SU-DHL-6 (cell line): Measurements from ENCODE around the gene WFDC1.

Experiments used
- EZH2phosphoT487 ChIP-seq: fragments of 200-600 bp; sonication (generic), shearing (Covaris generic); conservative IDR thresholded peaks from 2 replicates; pipeline ENCODE4 v1.6.1; 2018; ENCODE audit warnings: mild to moderate bottlenecking, antibody characterized with exemption, low read length, moderate library complexity, mixed read lengths
- TF ChIP-seq, protein P1 (sequence below): fragments of 200-600 bp; sonication (generic); IDR thresholded peaks from one replicate; pipeline ENCODE4 v1.5.1; 2017; ENCODE audit warnings: antibody characterized with exemption, mild to moderate bottlenecking, low read length, moderate library complexity; ENCODE audit not compliant: insufficient read depth, poor library complexity, severe bottlenecking

DNA sequence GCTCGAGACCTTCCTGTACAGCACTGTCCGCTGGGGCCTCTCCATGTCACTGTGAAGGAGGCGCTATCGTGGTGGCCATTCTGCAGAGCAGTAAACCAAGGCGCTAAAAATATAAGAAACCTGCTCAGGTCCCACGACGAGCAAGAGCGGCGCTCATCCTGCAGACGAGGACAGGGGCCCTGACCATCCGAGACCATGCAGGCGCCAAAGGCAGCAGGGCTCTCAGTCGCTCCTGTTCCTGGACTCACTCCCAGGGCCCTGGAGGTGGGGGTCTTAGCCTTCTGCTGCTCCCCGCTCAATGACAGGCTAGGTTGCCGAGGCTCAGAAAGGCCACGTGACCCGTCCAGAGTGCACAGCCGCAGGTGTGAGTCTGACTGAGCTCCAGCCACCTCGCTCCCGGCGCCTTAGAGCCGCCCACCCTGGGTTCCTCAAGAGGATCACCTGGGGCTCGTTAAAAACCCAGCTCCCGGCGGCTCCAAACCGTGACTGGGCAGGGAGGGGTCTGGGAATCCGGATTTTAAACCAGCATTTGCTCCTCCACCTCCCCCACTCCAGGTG, 73.2 kb downstream of the WFDC1 start:
- TF ChIP-seq, protein P1, sequence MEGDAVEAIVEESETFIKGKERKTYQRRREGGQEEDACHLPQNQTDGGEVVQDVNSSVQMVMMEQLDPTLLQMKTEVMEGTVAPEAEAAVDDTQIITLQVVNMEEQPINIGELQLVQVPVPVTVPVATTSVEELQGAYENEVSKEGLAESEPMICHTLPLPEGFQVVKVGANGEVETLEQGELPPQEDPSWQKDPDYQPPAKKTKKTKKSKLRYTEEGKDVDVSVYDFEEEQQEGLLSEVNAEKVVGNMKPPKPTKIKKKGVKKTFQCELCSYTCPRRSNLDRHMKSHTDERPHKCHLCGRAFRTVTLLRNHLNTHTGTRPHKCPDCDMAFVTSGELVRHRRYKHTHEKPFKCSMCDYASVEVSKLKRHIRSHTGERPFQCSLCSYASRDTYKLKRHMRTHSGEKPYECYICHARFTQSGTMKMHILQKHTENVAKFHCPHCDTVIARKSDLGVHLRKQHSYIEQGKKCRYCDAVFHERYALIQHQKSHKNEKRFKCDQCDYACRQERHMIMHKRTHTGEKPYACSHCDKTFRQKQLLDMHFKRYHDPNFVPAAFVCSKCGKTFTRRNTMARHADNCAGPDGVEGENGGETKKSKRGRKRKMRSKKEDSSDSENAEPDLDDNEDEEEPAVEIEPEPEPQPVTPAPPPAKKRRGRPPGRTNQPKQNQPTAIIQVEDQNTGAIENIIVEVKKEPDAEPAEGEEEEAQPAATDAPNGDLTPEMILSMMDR = no peak
- no peak for TF ChIP-seq EZH2phosphoT487
